B cell (primary cell): ENCODE results near the gene UACA. TPM values are rescaled to one million over a fixed set of nuclear protein-coding genes. Genes with fewer than 3 reads are reported as not detected.

Experiments used
- ATAC-seq: fragments of 200-7000 bp; cut with Tn5 transposase; one replicate; pipeline ENCODE4 v1.10.0; 2021; ENCODE audit warnings: low read depth, mild to moderate bottlenecking, moderate number of reproducible peaks, moderate library complexity
- CTCF ChIA-PET: fragments of 350-600 bp; sonication (Branson Sonifier 250); formaldehyde crosslinking; loops from one replicate; lab custom pipeline; 2021; ENCODE audit warnings: antibody characterized with exemption, inconsistent platforms; lab: Charles Lee
- POLR2A ChIA-PET: fragments of 350-600 bp; sonication (Branson Sonifier 250); formaldehyde crosslinking; loops from one replicate; lab custom pipeline; 2021; ENCODE audit warnings: antibody characterized with exemption; lab: Charles Lee
- DNase-seq: peaks from one replicate; pipeline ENCODE4 v3.0.0; 2013
- H2AFZ ChIP-seq: 2 replicates; pipeline ENCODE4 v1.6.1; 2012; ENCODE audit warnings: mild to moderate bottlenecking, low read depth, low read length; ENCODE audit not compliant: insufficient read depth, poor library complexity, severe bottlenecking
- H3K27ac ChIP-seq, 2 donors: 1 replicate in 1 of 2; 2 replicates in 1 of 2; pipeline ENCODE4 v1.5.1; 2012 to 2013; ENCODE audit warnings: low read length in 2 of 2, mild to moderate bottlenecking in 2 of 2, moderate library complexity in 1 of 2
- H3K27me3 ChIP-seq, 4 experiments: fragments of 200-600 bp in 1 of 4; sonication (generic) in 1 of 4; replicated peaks in 1 of 4; 1 replicate in 2 of 4; 2 replicates in 2 of 4; pipeline versions ENCODE4 v1.6.1 to v1.7.0; 2013 to 2016; ENCODE audit warnings: low read length in 3 of 4, mild to moderate bottlenecking in 2 of 4, mixed read lengths in 1 of 4, moderate library complexity in 1 of 4; ENCODE audit not compliant: insufficient read depth in 4 of 4, control insufficient read depth in 3 of 4; ENCODE audit errors: control extremely low read depth in 1 of 4
- H3K36me3 ChIP-seq, 2 experiments: replicated peaks in 1 of 2; 1 replicate in 1 of 2; 2 replicates in 1 of 2; pipeline versions ENCODE4 v1.6.1 to v1.7.1; 2013; ENCODE audit warnings: low read length in 1 of 2; ENCODE audit not compliant: insufficient read depth in 2 of 2, control insufficient read depth in 1 of 2; ENCODE audit errors: control extremely low read depth in 1 of 2, extremely low read depth in 1 of 2
- H3K4me1 ChIP-seq, 2 donors: fragments of 200-600 bp in 1 of 2; sonication (generic) in 1 of 2; 1 replicate in 1 of 2; 2 replicates in 1 of 2; pipeline versions ENCODE4 v1.5.1 to v1.6.1; 2013 to 2017; ENCODE audit warnings: low read length in 2 of 2; ENCODE audit not compliant: control insufficient read depth in 2 of 2, insufficient read depth in 2 of 2
- H3K4me2 ChIP-seq: replicated peaks from 2 replicates; pipeline ENCODE3; 2012; ENCODE audit warnings: mild to moderate bottlenecking, low read depth, low read length; ENCODE audit not compliant: poor library complexity, severe bottlenecking
- H3K4me3 ChIP-seq, 5 experiments: fragments of 200-600 bp in 1 of 5; sonication (generic) in 1 of 5; 1 replicate in 3 of 5; 2 replicates in 2 of 5; pipeline versions ENCODE4 v1.5.1 to v1.7.0; 2011 to 2016; ENCODE audit warnings: low read length in 4 of 5, mild to moderate bottlenecking in 4 of 5, low read depth in 2 of 5, control low read depth in 1 of 5, moderate library complexity in 1 of 5; ENCODE audit not compliant: insufficient read depth in 1 of 5; ENCODE audit errors: control extremely low read depth in 1 of 5, extremely low read depth in 1 of 5
- H3K79me2 ChIP-seq: fragments of 200-600 bp; sonication (generic); one replicate; pipeline ENCODE4 v1.6.0; 2016; ENCODE audit warnings: low read length; ENCODE audit not compliant: control insufficient read depth, insufficient read depth
- H3K9ac ChIP-seq: fragments of 200-600 bp; sonication (generic); 2 replicates; pipeline ENCODE4 v1.6.1; 2017; ENCODE audit warnings: mild to moderate bottlenecking, low read length, moderate library complexity
- H3K9me3 ChIP-seq, 3 donors: one replicate each; pipeline versions ENCODE4 v1.6.1 to v1.7.1; 2013; ENCODE audit warnings: low read length in 2 of 3; ENCODE audit not compliant: control insufficient read depth in 2 of 3, insufficient read depth in 1 of 3; ENCODE audit errors: control extremely low read depth in 1 of 3
- H4K20me1 ChIP-seq: 2 replicates; pipeline ENCODE4 v1.6.0; 2012; ENCODE audit warnings: mild to moderate bottlenecking, low read length; ENCODE audit not compliant: insufficient read depth, control insufficient read depth, poor library complexity, severe bottlenecking
- H3K27ac Mint-ChIP-seq: one replicate; pipeline ENCODE4 v1.8.0; 2021; ENCODE audit warnings: mixed read lengths
- H3K27me3 Mint-ChIP-seq: one replicate; pipeline ENCODE4 v1.8.0; 2021; ENCODE audit warnings: mixed read lengths
- H3K4me1 Mint-ChIP-seq: one replicate; pipeline ENCODE4 v1.8.0; 2021; ENCODE audit warnings: mixed read lengths
- H3K4me3 Mint-ChIP-seq: one replicate; pipeline ENCODE4 v1.8.0; 2021; ENCODE audit warnings: mixed read lengths
- H3K9me3 Mint-ChIP-seq: one replicate; pipeline ENCODE4 v1.8.0; 2022; ENCODE audit warnings: mixed read lengths; ENCODE audit not compliant: insufficient read depth
- CTCF ChIP-seq: fragments of 200-600 bp; IDR thresholded peaks from one replicate; pipeline ENCODE4 v1.8.0; 2022; ENCODE audit warnings: antibody characterized with exemption, mild to moderate bottlenecking
- EZH2 ChIP-seq: IDR thresholded peaks from 2 replicates; pipeline ENCODE4 v1.6.1; 2012; ENCODE audit warnings: borderline replicate concordance, low read depth, mild to moderate bottlenecking, moderate library complexity, low read length; ENCODE audit not compliant: insufficient read depth, poor library complexity, severe bottlenecking
- WGBS: methylation state at CpG from one replicate; pipeline ENCODE4 v1.1.5; 2013; ENCODE audit warnings: missing lambda C conversion rate; ENCODE audit not compliant: insufficient coverage; 5-methylcytosine and 5-hydroxymethylcytosine counted together
- intact Hi-C: fragments of 100-400 bp; cut with micrococcal nuclease; formaldehyde crosslinking; loops from one replicate; pipeline ENCODE4 v1.10.0; 2022
- polyA plus RNA-seq: library from polyadenylated mRNA; depleted of rRNA; stranded (reverse); fragments of >200 nt; gene quantifications from 2 replicates; pipeline ENCODE4 v1.2.3, GENCODE V29; 2012
- total RNA-seq, 2 donors: library from RNA; stranded (reverse); fragments of 120-200 nt in 1 of 2; gene quantifications; 1 replicate in 1 of 2; 2 replicates in 1 of 2; pipeline versions ENCODE4 v1.2.3 to v1.2.4, GENCODE V29; 2013 to 2022

Gene UACA
- total and polyA plus RNA-seq, 2 donors (not counting 1 experiment from before 2014, with no cell fraction given): 2.7 to 3.3 TPM

- no peak overlapping the region for H3K9ac ChIP-seq
- ChIA-PET POLR2A (no interaction called here), CTCF (interaction anchor here (1.2 kb wide), 1 partner anchor 9 kb away, joined by 3 read pairs; no protein-coding TSS in a partner anchor)
- H3K27me3 Mint-ChIP-seq: peaks cover 49% of the 10 kb centered on the region
- H3K79me2 ChIP-seq: no peaks in the 10 kb centered on the region
- no peaks in the 10 kb centered on the region for H3K9me3 Mint-ChIP-seq
- no peaks in the 10 kb centered on the region for H3K36me3 ChIP-seq
- DNase-seq: no peak
- no peaks in the 10 kb centered on the region for H3K4me1 Mint-ChIP-seq
- no peak for ATAC-seq
- no peak overlapping the region for H3K27ac Mint-ChIP-seq
- intact Hi-C loops: no loop called here
- H3K4me2 ChIP-seq: no peak overlapping the region
- H3K27me3 ChIP-seq: peaks cover 0 to 17% (median 5%) of the 10 kb centered on the region in 4 experiments
- H3K4me3 ChIP-seq: no peak overlapping the region
- no peak overlapping the region for H3K4me3 Mint-ChIP-seq
- H3K9me3 ChIP-seq: no peaks in the 10 kb centered on the region
- TF ChIP-seq EZH2 (no peak), CTCF (no peak)
- H3K27ac ChIP-seq: no peak overlapping the region
- H2AFZ ChIP-seq: no peak overlapping the region
- no peaks in the 10 kb centered on the region for H4K20me1 ChIP-seq
- H3K4me1 ChIP-seq: no peaks in the 10 kb centered on the region
- no CpG with 5 or more reads among the region's 1 CpG for WGBS
Measured at GRCh38 chr15:70643783-70644125, 119.6 kb downstream of the UACA start.

GRCh38 chr15:70643106-70643782 is 120.1 kb downstream of the UACA start:
- Histone ChIP-seq H3K36me3 (no peaks in the 10 kb centered on the region), H3K79me2 (no peaks in the 10 kb centered on the region), H3K4me1 (no peaks in the 10 kb centered on the region), H3K4me3 (no peak overlapping the region), H2AFZ (no peak overlapping the region), H3K9me3 (no peaks in the 10 kb centered on the region), H4K20me1 (no peaks in the 10 kb centered on the region), H3K27ac (no peak overlapping the region), H3K4me2 (no peak overlapping the region), H3K27me3 (peaks cover 0 to 17% (median 5%) of the 10 kb centered on the region in 4 experiments), H3K9ac (no peak overlapping the region)
- Mint-ChIP-seq H3K4me3 (no peak overlapping the region), H3K27ac (no peak overlapping the region), H3K27me3 (peaks cover 52% of the 10 kb centered on the region), H3K9me3 (no peaks in the 10 kb centered on the region), H3K4me1 (no peaks in the 10 kb centered on the region)
- TF ChIP-seq EZH2: no peak
- TF ChIP-seq CTCF: no peak
- ChIA-PET POLR2A (no interaction called here), CTCF (interaction anchor here (1.2 kb wide), 1 partner anchor 9 kb away, joined by 3 read pairs; no protein-coding TSS in a partner anchor)
- no peak for ATAC-seq
- intact Hi-C loops: no loop called here
- WGBS: 95% methylated on average over 5 of the region's 8 CpGs
- DNase-seq: no peak
